ENCODE measurements around the gene TUBB1.

GRCh38 chr20:59042796-59043631 is 23.8 kb downstream of the TUBB1 start:
- TF ChIP-seq EZH2 (IDR thresholded peaks at IDR 0.05; ENCODE audit: low read depth) = no peak
- no peak for TF ChIP-seq CTCF (conservative IDR thresholded peaks at IDR 0.05)
